Measurements from ENCODE around the gene EXOSC9. TPM values are rescaled to one million over a fixed set of nuclear protein-coding genes. Genes with fewer than 3 reads are reported as not detected.

EXOSC9 gene
- total and polyA plus RNA-seq, 2 experiments from 2014 or later, result 71.9 to 105 TPM

DNA sequence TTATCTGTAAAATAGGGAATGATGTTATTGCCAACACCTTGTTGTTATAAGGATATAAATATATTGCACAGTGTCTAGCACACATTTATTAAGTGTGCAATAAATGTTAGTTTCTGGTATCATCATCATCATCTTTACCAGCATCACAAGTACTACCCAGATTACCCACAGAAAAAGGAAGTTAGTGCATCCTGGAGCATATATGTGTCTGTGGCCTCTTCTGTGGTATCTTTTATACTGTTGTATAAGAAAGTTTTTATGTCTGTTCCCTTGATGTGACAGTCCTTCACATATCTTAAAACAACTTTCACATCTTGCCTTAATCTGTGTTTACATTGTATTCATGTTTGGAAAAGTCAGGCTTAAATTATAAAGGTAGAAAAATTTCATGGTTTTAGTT is 10.0 kb downstream of the EXOSC9 start:
- no peak overlapping the region for H3K4me2 ChIP-seq
- no peak for DNase-seq (ENCODE audit: low spot score)
- Mint-ChIP-seq H3K36me3 (ENCODE audit: low read depth) (peaks cover 75% of the 10 kb centered on the region), H3K9me3 (no peaks in the 10 kb centered on the region), H3K27ac (no peak overlapping the region), H3K4me3 (no peak overlapping the region), H3K27me3 (ENCODE audit: insufficient read depth, low read depth, poor library complexity) (no peaks in the 10 kb centered on the region), H3K4me1 (no peaks in the 10 kb centered on the region)
- peaks cover 26% of the 10 kb centered on the region; the same call in 1 of the 2 replicates for H4K20me1 ChIP-seq (replicated peaks; ENCODE audit: insufficient read depth)
- peaks cover 5% of the 10 kb centered on the region; the same call in 1 of the 2 replicates for H3F3A ChIP-seq (replicated peaks; ENCODE audit: low read depth)
- no peak overlapping the region for H3K27ac ChIP-seq (ENCODE audit: low read depth)
- no peaks in the 10 kb centered on the region for H3K9me2 ChIP-seq (ENCODE audit: insufficient read depth)
- TF ChIP-seq, protein P1, sequence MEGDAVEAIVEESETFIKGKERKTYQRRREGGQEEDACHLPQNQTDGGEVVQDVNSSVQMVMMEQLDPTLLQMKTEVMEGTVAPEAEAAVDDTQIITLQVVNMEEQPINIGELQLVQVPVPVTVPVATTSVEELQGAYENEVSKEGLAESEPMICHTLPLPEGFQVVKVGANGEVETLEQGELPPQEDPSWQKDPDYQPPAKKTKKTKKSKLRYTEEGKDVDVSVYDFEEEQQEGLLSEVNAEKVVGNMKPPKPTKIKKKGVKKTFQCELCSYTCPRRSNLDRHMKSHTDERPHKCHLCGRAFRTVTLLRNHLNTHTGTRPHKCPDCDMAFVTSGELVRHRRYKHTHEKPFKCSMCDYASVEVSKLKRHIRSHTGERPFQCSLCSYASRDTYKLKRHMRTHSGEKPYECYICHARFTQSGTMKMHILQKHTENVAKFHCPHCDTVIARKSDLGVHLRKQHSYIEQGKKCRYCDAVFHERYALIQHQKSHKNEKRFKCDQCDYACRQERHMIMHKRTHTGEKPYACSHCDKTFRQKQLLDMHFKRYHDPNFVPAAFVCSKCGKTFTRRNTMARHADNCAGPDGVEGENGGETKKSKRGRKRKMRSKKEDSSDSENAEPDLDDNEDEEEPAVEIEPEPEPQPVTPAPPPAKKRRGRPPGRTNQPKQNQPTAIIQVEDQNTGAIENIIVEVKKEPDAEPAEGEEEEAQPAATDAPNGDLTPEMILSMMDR (conservative IDR thresholded peaks at IDR 0.05; ENCODE audit: low read depth in 2 of 2), result no peak
- no peak for TF ChIP-seq ZNF331 (CRISPR knock-in tag; IDR thresholded peaks at IDR 0.05; ENCODE audit: low read depth)
- no peak for TF ChIP-seq STAT1 (IDR thresholded peaks at IDR 0.05; ENCODE audit: unreplicated experiment)
- TF ChIP-seq CREB1 (CRISPR knock-in tag; IDR thresholded peaks at IDR 0.05; ENCODE audit: low read depth), result no peak
- TF ChIP-seq JUNB (IDR thresholded peaks at IDR 0.05; ENCODE audit: unreplicated experiment), result no peak
- no peak for TF ChIP-seq ZNF114 (CRISPR knock-in tag; IDR thresholded peaks at IDR 0.05)
- TF ChIP-seq NANOG (IDR thresholded peaks at IDR 0.05; ENCODE audit: borderline replicate concordance), result no peak
- TF ChIP-seq, protein P2, sequence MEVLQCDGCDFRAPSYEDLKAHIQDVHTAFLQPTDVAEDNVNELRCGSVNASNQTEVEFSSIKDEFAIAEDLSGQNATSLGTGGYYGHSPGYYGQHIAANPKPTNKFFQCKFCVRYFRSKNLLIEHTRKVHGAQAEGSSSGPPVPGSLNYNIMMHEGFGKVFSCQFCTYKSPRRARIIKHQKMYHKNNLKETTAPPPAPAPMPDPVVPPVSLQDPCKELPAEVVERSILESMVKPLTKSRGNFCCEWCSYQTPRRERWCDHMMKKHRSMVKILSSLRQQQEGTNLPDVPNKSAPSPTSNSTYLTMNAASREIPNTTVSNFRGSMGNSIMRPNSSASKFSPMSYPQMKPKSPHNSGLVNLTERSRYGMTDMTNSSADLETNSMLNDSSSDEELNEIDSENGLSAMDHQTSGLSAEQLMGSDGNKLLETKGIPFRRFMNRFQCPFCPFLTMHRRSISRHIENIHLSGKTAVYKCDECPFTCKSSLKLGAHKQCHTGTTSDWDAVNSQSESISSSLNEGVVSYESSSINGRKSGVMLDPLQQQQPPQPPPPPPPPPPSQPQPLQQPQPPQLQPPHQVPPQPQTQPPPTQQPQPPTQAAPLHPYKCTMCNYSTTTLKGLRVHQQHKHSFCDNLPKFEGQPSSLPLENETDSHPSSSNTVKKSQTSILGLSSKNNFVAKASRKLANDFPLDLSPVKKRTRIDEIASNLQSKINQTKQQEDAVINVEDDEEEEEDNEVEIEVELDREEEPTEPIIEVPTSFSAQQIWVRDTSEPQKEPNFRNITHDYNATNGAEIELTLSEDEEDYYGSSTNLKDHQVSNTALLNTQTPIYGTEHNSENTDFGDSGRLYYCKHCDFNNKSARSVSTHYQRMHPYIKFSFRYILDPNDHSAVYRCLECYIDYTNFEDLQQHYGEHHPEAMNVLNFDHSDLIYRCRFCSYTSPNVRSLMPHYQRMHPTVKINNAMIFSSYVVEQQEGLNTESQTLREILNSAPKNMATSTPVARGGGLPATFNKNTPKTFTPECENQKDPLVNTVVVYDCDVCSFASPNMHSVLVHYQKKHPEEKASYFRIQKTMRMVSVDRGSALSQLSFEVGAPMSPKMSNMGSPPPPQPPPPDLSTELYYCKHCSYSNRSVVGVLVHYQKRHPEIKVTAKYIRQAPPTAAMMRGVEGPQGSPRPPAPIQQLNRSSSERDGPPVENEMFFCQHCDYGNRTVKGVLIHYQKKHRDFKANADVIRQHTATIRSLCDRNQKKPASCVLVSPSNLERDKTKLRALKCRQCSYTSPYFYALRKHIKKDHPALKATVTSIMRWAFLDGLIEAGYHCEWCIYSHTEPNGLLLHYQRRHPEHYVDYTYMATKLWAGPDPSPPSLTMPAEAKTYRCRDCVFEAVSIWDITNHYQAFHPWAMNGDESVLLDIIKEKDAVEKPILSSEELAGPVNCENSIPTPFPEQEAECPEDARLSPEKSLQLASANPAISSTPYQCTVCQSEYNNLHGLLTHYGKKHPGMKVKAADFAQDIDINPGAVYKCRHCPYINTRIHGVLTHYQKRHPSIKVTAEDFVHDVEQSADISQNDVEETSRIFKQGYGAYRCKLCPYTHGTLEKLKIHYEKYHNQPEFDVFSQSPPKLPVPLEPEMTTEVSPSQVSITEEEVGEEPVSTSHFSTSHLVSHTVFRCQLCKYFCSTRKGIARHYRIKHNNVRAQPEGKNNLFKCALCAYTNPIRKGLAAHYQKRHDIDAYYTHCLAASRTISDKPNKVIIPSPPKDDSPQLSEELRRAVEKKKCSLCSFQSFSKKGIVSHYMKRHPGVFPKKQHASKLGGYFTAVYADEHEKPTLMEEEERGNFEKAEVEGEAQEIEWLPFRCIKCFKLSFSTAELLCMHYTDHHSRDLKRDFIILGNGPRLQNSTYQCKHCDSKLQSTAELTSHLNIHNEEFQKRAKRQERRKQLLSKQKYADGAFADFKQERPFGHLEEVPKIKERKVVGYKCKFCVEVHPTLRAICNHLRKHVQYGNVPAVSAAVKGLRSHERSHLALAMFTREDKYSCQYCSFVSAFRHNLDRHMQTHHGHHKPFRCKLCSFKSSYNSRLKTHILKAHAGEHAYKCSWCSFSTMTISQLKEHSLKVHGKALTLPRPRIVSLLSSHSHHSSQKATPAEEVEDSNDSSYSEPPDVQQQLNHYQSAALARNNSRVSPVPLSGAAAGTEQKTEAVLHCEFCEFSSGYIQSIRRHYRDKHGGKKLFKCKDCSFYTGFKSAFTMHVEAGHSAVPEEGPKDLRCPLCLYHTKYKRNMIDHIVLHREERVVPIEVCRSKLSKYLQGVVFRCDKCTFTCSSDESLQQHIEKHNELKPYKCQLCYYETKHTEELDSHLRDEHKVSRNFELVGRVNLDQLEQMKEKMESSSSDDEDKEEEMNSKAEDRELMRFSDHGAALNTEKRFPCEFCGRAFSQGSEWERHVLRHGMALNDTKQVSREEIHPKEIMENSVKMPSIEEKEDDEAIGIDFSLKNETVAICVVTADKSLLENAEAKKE (CRISPR knock-in tag; IDR thresholded peaks at IDR 0.05), result no peak
- TF ChIP-seq EZH2 (IDR thresholded peaks at IDR 0.05; ENCODE audit: low read depth, unreplicated experiment), result no peak
- TF ChIP-seq, protein P3, sequence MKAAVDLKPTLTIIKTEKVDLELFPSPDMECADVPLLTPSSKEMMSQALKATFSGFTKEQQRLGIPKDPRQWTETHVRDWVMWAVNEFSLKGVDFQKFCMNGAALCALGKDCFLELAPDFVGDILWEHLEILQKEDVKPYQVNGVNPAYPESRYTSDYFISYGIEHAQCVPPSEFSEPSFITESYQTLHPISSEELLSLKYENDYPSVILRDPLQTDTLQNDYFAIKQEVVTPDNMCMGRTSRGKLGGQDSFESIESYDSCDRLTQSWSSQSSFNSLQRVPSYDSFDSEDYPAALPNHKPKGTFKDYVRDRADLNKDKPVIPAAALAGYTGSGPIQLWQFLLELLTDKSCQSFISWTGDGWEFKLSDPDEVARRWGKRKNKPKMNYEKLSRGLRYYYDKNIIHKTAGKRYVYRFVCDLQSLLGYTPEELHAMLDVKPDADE (IDR thresholded peaks at IDR 0.05), result no peak
- TF ChIP-seq EZH2phosphoT487 (IDR thresholded peaks at IDR 0.05; ENCODE audit: unreplicated experiment), result no peak
- no peak for TF ChIP-seq POLR2AphosphoS5 (IDR thresholded peaks at IDR 0.05; ENCODE audit: low read depth)
- TF ChIP-seq, protein P4, sequence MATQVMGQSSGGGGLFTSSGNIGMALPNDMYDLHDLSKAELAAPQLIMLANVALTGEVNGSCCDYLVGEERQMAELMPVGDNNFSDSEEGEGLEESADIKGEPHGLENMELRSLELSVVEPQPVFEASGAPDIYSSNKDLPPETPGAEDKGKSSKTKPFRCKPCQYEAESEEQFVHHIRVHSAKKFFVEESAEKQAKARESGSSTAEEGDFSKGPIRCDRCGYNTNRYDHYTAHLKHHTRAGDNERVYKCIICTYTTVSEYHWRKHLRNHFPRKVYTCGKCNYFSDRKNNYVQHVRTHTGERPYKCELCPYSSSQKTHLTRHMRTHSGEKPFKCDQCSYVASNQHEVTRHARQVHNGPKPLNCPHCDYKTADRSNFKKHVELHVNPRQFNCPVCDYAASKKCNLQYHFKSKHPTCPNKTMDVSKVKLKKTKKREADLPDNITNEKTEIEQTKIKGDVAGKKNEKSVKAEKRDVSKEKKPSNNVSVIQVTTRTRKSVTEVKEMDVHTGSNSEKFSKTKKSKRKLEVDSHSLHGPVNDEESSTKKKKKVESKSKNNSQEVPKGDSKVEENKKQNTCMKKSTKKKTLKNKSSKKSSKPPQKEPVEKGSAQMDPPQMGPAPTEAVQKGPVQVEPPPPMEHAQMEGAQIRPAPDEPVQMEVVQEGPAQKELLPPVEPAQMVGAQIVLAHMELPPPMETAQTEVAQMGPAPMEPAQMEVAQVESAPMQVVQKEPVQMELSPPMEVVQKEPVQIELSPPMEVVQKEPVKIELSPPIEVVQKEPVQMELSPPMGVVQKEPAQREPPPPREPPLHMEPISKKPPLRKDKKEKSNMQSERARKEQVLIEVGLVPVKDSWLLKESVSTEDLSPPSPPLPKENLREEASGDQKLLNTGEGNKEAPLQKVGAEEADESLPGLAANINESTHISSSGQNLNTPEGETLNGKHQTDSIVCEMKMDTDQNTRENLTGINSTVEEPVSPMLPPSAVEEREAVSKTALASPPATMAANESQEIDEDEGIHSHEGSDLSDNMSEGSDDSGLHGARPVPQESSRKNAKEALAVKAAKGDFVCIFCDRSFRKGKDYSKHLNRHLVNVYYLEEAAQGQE (IDR thresholded peaks at IDR 0.05; ENCODE audit: unreplicated experiment), result no peak
- H3K4me1 ChIP-seq (ENCODE audit: insufficient read depth), result no peaks in the 10 kb centered on the region
- H3K4me3 ChIP-seq, result no peak overlapping the region
- no peaks in the 10 kb centered on the region for H3K27me3 ChIP-seq (ENCODE audit: insufficient read depth)
- H3K36me3 ChIP-seq (ENCODE audit: insufficient read depth), result peaks cover 80% of the 10 kb centered on the region
- no peaks in the 10 kb centered on the region; the same call in 1 of the 2 replicates for H3K79me2 ChIP-seq (replicated peaks; ENCODE audit: insufficient read depth)
- ATAC-seq, result no peak
- no peak overlapping the region for H2AFZ ChIP-seq

Measured in GM23338 (cell line).